ENCODE data around the gene PEAK3. TPM values are rescaled to one million over a fixed set of nuclear protein-coding genes. Genes with fewer than 3 reads are reported as not detected.

The PEAK3 gene
- total RNA-seq, 6 donors from 2014 or later: 2.4 to 8.6 (median 4.6) TPM

DNA sequence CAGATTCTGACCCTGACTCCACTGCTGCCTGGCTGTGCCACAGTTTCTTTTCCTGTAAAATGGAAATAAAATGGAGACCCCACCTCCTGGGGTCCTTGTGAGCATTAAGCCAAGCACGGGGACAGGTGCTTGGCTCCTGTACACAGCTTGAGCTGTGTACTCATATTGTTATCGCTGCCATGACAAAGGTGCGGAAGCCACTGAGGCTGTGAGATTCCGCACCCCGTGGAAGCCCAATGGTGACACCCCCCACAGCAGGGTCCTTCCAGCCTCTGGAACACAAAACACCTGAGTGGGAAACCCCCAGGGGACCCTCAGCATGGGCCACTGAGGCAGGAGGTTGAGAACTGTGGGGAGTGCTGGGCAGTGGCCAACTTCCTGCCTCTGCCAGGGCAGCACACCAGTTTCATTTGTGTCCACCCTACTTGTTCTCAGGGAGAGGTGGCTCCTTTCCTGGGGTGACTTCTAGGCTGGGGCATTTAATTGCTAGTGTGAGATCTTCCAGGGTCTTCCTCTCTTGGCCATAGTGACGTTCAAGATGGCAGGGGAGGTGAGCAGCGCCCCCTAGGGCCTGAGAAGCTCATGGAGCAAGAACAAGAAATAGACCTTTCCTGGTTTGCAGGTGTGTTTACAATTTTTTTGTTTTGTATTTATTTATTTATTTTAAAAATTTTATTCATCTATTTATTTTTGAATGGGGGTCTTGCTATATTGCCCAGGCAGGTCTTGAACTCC is 20.4 kb downstream of the PEAK3 start:
- TF ChIP-seq EP300 (IDR thresholded peaks at IDR 0.05): no peak
- TF ChIP-seq CTCF (IDR thresholded peaks at IDR 0.05): peak in 5 of 6 experiments; percentile 32 to 66 (median 34)
- H3K4me3 ChIP-seq: no peak overlapping the region
- H3K4me1 ChIP-seq: peaks cover 6 to 13% (median 8%) of the 10 kb centered on the region in 4 donors
- DNase-seq: peak in 1 of 2 donors; percentile 61
- no peaks in the 10 kb centered on the region for H3K27me3 ChIP-seq
- H3K9me3 ChIP-seq: no peaks in the 10 kb centered on the region
- 69 to 70% methylated on average over 7 of the region's 7 CpGs for WGBS, 2 donors
- H3K36me3 ChIP-seq: no peaks in the 10 kb centered on the region
- ATAC-seq (ENCODE audit: low FRiP score in 2 of 2): peak in 1 of 2 donors; percentile 15
- no peak overlapping the region for H3K27ac ChIP-seq

- Histone ChIP-seq H3K9me3 (no peaks in the 10 kb centered on the region), H3K27me3 (no peaks in the 10 kb centered on the region), H3K4me1 (peaks cover 0 to 7% (median 3%) of the 10 kb centered on the region in 4 donors), H3K27ac (no peak overlapping the region), H3K36me3 (no peaks in the 10 kb centered on the region), H3K4me3 (no peak overlapping the region)
- ATAC-seq (ENCODE audit: low FRiP score in 2 of 2): peak in 1 of 2 donors; percentile 43
- TF ChIP-seq POLR2AphosphoS5 (IDR thresholded peaks at IDR 0.05) (no peak), EP300 (IDR thresholded peaks at IDR 0.05) (no peak), CTCF (IDR thresholded peaks at IDR 0.05) (no peak), POLR2A (IDR thresholded peaks at IDR 0.05) (no peak)
- 74 to 84% methylated on average over 11 of the region's 11 CpGs for WGBS, 2 donors
- DNase-seq: no peak
These were observed 21.6 kb downstream of the PEAK3 start for GRCh38 chr19:2260341-2260805.

GRCh38 chr19:2259336-2259735 is 22.6 kb downstream of the PEAK3 start:
- Histone ChIP-seq H3K27me3 (no peaks in the 10 kb centered on the region), H3K27ac (no peak overlapping the region), H3K9me3 (no peaks in the 10 kb centered on the region), H3K4me3 (no peak overlapping the region), H3K4me1 (no peaks in the 10 kb centered on the region), H3K36me3 (no peaks in the 10 kb centered on the region)
- ATAC-seq (ENCODE audit: low FRiP score in 2 of 2) (peak in 1 of 2 donors; percentile 4), DNase-seq (no peak)
- 81 to 90% methylated on average over 5 of the region's 5 CpGs for WGBS, 2 donors
- TF ChIP-seq POLR2AphosphoS5 (IDR thresholded peaks at IDR 0.05) (no peak), EP300 (IDR thresholded peaks at IDR 0.05) (no peak), CTCF (IDR thresholded peaks at IDR 0.05) (no peak)

GRCh38 chr19:2255982-2256685 is 25.8 kb downstream of the PEAK3 start, which contains the start of gene JSRP1:
Gene JSRP1 (minus strand): TSS chr19:2256417. CDS start chr19:2255314, 1,103 bp downstream.
- peaks cover 25 to 30% (median 25%) of the 10 kb centered on the region in 4 donors for H3K4me1 ChIP-seq
- no peaks in the 10 kb centered on the region for H3K36me3 ChIP-seq
- no peak for ATAC-seq (ENCODE audit: low FRiP score in 2 of 2)
- no peak within 1 kb of the TSS for H3K4me3 ChIP-seq
- peak in 1 of 2 donors; percentile 75 for DNase-seq
- TF ChIP-seq EP300 (IDR thresholded peaks at IDR 0.05): no peak
- no peak for TF ChIP-seq CTCF (IDR thresholded peaks at IDR 0.05)
- TF ChIP-seq POLR2A (IDR thresholded peaks at IDR 0.05): no peak
- TF ChIP-seq POLR2AphosphoS5 (IDR thresholded peaks at IDR 0.05): no peak
- H3K9me3 ChIP-seq: no peaks in the 10 kb centered on the region
- no peak within 1 kb of the TSS for H3K27ac ChIP-seq
- 78 to 85% methylated on average over 17 to 23 of the region's 24 CpGs for WGBS, 2 donors
- H3K27me3 ChIP-seq: peaks cover 0 to 31% (median 23%) of the 10 kb centered on the region in 4 donors

All from upper lobe of left lung (tissue), 6 donors.